Measurements from ENCODE around the gene GPC6.

GRCh38 chr13:94455414-94455813, 1228.8 kb downstream of the GPC6 start:
- no peak for TF ChIP-seq EP300 (IDR thresholded peaks at IDR 0.05; ENCODE audit: borderline replicate concordance in 1 of 2, low read depth in 1 of 2, low read length in 1 of 2)
- no peak for TF ChIP-seq CHD2 (IDR thresholded peaks at IDR 0.05; ENCODE audit: low read length, partially characterized antibody)
